HCT116 (cell line): ENCODE results near the gene SPRED1. TPM values are rescaled to one million over a fixed set of nuclear protein-coding genes. Genes with fewer than 3 reads are reported as not detected.

ENCODE experiments used
- ATAC-seq: fragments of 200-7000 bp; cut with Tn5 transposase; 2 replicates; pipeline ENCODE4 v1.9.1; 2020; ENCODE audit warnings: mild to moderate bottlenecking, moderate library complexity
- BruUV-seq: library from RNA; stranded (reverse); fragments of 400-500 nt; replicated peaks from 2 replicates; lab custom pipeline; 2021; lab: Mats Ljungman, UMichigan
- CTCF ChIA-PET: fragments of 300-600 bp; sonication (Branson Sonifier 250); formaldehyde crosslinking; loops from one replicate; lab custom pipeline; 2021; ENCODE audit warnings: antibody characterized with exemption; lab: Charles Lee
- POLR2A ChIA-PET: fragments of 300-600, 350-600 bp; sonication (Branson Sonifier 250); formaldehyde crosslinking; loops from one replicate; lab custom pipeline; 2021; ENCODE audit warnings: antibody characterized with exemption; lab: Charles Lee
- RAD21 ChIA-PET, 2 experiments: fragments of 300-600 bp; sonication (Branson Sonifier 250); formaldehyde crosslinking; loops; one replicate each; lab custom pipeline; 2023; ENCODE audit warnings: low total read pairs in 2 of 2; ENCODE audit not compliant: uncharacterized antibody in 2 of 2, unreplicated experiment in 2 of 2, low non-redundant PET in 1 of 2; lab: Charles Lee
- DNase-seq: peaks from one replicate; pipeline ENCODE4 v3.0.0-alpha.2; 2010; ENCODE audit warnings: low read depth, low spot score
- H2AFZ ChIP-seq: fragments of 200-600 bp; shearing (Covaris generic), sonication (generic); 2 replicates; pipeline ENCODE4 v1.6.1; 2017; ENCODE audit warnings: low read depth, mixed run types, mixed read lengths, antibody characterized with exemption, low read length; ENCODE audit not compliant: poor library complexity, severe bottlenecking
- H3K27ac ChIP-seq: 2 replicates; pipeline ENCODE4 v1.5.1; 2012; ENCODE audit warnings: low read depth, low read length
- H3K27me3 ChIP-seq: fragments of 200-600 bp; sonication (generic); 2 replicates; pipeline ENCODE4 v1.6.1; 2016; ENCODE audit warnings: mixed run types, low read length, mixed read lengths; ENCODE audit not compliant: insufficient read depth
- H3K36me3 ChIP-seq, 2 experiments: fragments of 200-500 bp in 1 of 2; fragments of 200-600 bp in 1 of 2; sonication (Bioruptor generic) in 1 of 2; sonication (generic) in 1 of 2; 2 replicates each; pipeline versions ENCODE4 v1.5.1 to v1.6.1; 2014 to 2016; ENCODE audit warnings: low read length in 2 of 2, inconsistent platforms in 1 of 2, mixed read lengths in 1 of 2, mixed run types in 1 of 2; ENCODE audit not compliant: insufficient read depth in 2 of 2, control insufficient read depth in 1 of 2
- H3K4me1 ChIP-seq, 2 experiments: fragments of 200-600 bp in 1 of 2; sonication (generic) in 1 of 2; 2 replicates each; pipeline versions ENCODE4 v1.5.1 to v1.6.1; 2012 to 2017; ENCODE audit warnings: low read length in 2 of 2, inconsistent platforms in 1 of 2, mild to moderate bottlenecking in 1 of 2, mixed read lengths in 1 of 2, mixed run types in 1 of 2, moderate library complexity in 1 of 2; ENCODE audit not compliant: insufficient read depth in 2 of 2, control insufficient read depth in 1 of 2
- H3K4me2 ChIP-seq: fragments of 200-600 bp; sonication (generic); 2 replicates; pipeline ENCODE4 v1.6.1; 2017; ENCODE audit warnings: mixed run types, low read length, mixed read lengths
- H3K4me3 ChIP-seq, 2 experiments: fragments of 200-600 bp in 1 of 2; sonication (generic) in 1 of 2; replicated peaks in 1 of 2; 2 replicates each; pipeline ENCODE4 v1.5.1; 2011 to 2016; ENCODE audit warnings: low read length in 2 of 2, control low read depth in 1 of 2, low read depth in 1 of 2, mild to moderate bottlenecking in 1 of 2, mixed read lengths in 1 of 2, mixed run types in 1 of 2
- H3K79me2 ChIP-seq: fragments of 200-600 bp; sonication (generic); 2 replicates; pipeline ENCODE4 v1.6.1; 2017; ENCODE audit warnings: mild to moderate bottlenecking, mixed run types, low read length, moderate library complexity, mixed read lengths; ENCODE audit not compliant: insufficient read depth
- H3K9ac ChIP-seq: fragments of 200-600 bp; sonication (generic); 2 replicates; pipeline ENCODE4 v1.6.1; 2016; ENCODE audit warnings: low read length, mixed read lengths
- H3K9me2 ChIP-seq: fragments of 200-600 bp; sonication (generic), shearing (Covaris generic); 2 replicates; pipeline ENCODE4 v1.6.1; 2017; ENCODE audit warnings: mixed run types, mild to moderate bottlenecking, moderate library complexity; ENCODE audit not compliant: insufficient read depth
- H3K9me3 ChIP-seq, 2 experiments: fragments of 200-500 bp in 1 of 2; fragments of 200-600 bp in 1 of 2; sonication (Bioruptor generic) in 1 of 2; sonication (generic) in 1 of 2; 2 replicates each; pipeline ENCODE4 v1.6.1; 2014 to 2017; ENCODE audit warnings: low read length in 2 of 2, mixed read lengths in 2 of 2, inconsistent platforms in 1 of 2, low read depth in 1 of 2, mild to moderate bottlenecking in 1 of 2, mixed run types in 1 of 2, moderate library complexity in 1 of 2; ENCODE audit not compliant: control insufficient read depth in 1 of 2, insufficient read depth in 1 of 2
- H4K20me1 ChIP-seq: fragments of 200-600 bp; sonication (generic), shearing (Covaris generic); 2 replicates; pipeline ENCODE4 v1.6.1; 2017; ENCODE audit warnings: mixed run types, mild to moderate bottlenecking, moderate library complexity; ENCODE audit not compliant: insufficient read depth
- ATF3 ChIP-seq: IDR thresholded peaks from 2 replicates; pipeline ENCODE4 v1.6.1; 2012
- CBX3 ChIP-seq: IDR thresholded peaks from 2 replicates; pipeline ENCODE4 v1.6.1; 2012; ENCODE audit warnings: low read depth
- CEBPB ChIP-seq: IDR thresholded peaks from 2 replicates; pipeline ENCODE4 v1.6.1; 2012; ENCODE audit warnings: low read depth
- EGR1 ChIP-seq: IDR thresholded peaks from 2 replicates; pipeline ENCODE4 v1.6.1; 2012; ENCODE audit warnings: low read depth
- FOSL1 ChIP-seq: IDR thresholded peaks from 2 replicates; pipeline ENCODE4 v1.6.1; 2012; ENCODE audit warnings: low read depth
- MAX ChIP-seq: IDR thresholded peaks from 2 replicates; pipeline ENCODE4 v1.6.1; 2012
- RAD21 ChIP-seq: IDR thresholded peaks from 2 replicates; pipeline ENCODE4 v1.6.1; 2012; ENCODE audit warnings: low read depth, mild to moderate bottlenecking
- REST ChIP-seq: IDR thresholded peaks from 2 replicates; pipeline ENCODE4 v1.6.1; 2012; ENCODE audit warnings: low read depth
- SIN3A ChIP-seq: IDR thresholded peaks from 2 replicates; pipeline ENCODE4 v1.6.1; 2012; ENCODE audit warnings: low read depth
- SP1 ChIP-seq: IDR thresholded peaks from 2 replicates; pipeline ENCODE4 v1.6.1; 2012; ENCODE audit warnings: low read depth
- SRF ChIP-seq: IDR thresholded peaks from 2 replicates; pipeline ENCODE4 v1.6.1; 2012; ENCODE audit warnings: low read depth
- YY1 ChIP-seq: IDR thresholded peaks from 2 replicates; pipeline ENCODE4 v1.6.1; 2011; ENCODE audit warnings: low read length, low read depth, moderate library complexity, mild to moderate bottlenecking; ENCODE audit not compliant: insufficient replicate concordance; ENCODE audit errors: extremely low read depth
- ZFX ChIP-seq: fragments of 450-650 bp; IDR thresholded peaks from 2 replicates; pipeline ENCODE4 v1.6.1; 2017
- ZNF274 ChIP-seq: fragments of 200-500 bp; sonication (Bioruptor generic); IDR thresholded peaks from 2 replicates; pipeline ENCODE4 v1.6.1; 2014; ENCODE audit warnings: mild to moderate bottlenecking, low read depth, low read length, inconsistent platforms
- intact Hi-C: fragments of 100-400 bp; cut with micrococcal nuclease; formaldehyde crosslinking; loops from 2 replicates; pipeline ENCODE4 v1.10.0; 2022
- total RNA-seq: library from RNA; stranded (reverse); gene quantifications from one replicate; pipeline ENCODE4 v1.2.1, GENCODE V29; 2021; ENCODE audit not compliant: unreplicated experiment

Gene SPRED1
- total RNA-seq, 1 experiment from 2014 or later, result 24.7 TPM

GRCh38 chr15:38401106-38401505, 148.5 kb downstream of the SPRED1 start:
- POLR2A ChIA-PET, result no interaction called here
- H3K27ac ChIP-seq, result no peak overlapping the region
- no peak overlapping the region for H3K4me2 ChIP-seq
- peaks cover 0 to 6% of the 10 kb centered on the region in 2 experiments; a peak in 2 of 4 replicates for H3K4me1 ChIP-seq
- intact Hi-C loops, result no loop called here
- H3K79me2 ChIP-seq, result no peaks in the 10 kb centered on the region
- no peak for ATAC-seq
- CTCF ChIA-PET, result no interaction called here
- TF ChIP-seq SIN3A (no peak), FOSL1 (no peak), ATF3 (no peak), SRF (no peak), EGR1 (no peak), CBX3 (no peak), REST (no peak), CEBPB (no peak), SP1 (no peak), RAD21 (no peak), YY1 (no peak), ZFX (no peak), ZNF274 (no peak), MAX (no peak)
- no peaks in the 10 kb centered on the region for H4K20me1 ChIP-seq
- no peaks in the 10 kb centered on the region; the same call in 1 of the 2 replicates for H3K27me3 ChIP-seq
- H3K9me2 ChIP-seq, result no peaks in the 10 kb centered on the region
- H3K36me3 ChIP-seq, result no peaks in the 10 kb centered on the region
- no peak overlapping the region for H2AFZ ChIP-seq
- RAD21 ChIA-PET, result no interaction called here
- H3K9me3 ChIP-seq, result no peaks in the 10 kb centered on the region
- no TSS peak for BruUV-seq
- no peak for DNase-seq
- H3K4me3 ChIP-seq, result no peak overlapping the region
- no peak overlapping the region for H3K9ac ChIP-seq
